ENCODE data around the gene RDH14. TPM values are rescaled to one million over a fixed set of nuclear protein-coding genes. Genes with fewer than 3 reads are reported as not detected.

The RDH14 gene
- total and polyA plus RNA-seq, 2 of the 4 experiments (the other 2 are of a cell fraction), result 11.9 to 12.2 TPM

- no peak overlapping the region for H2AFZ ChIP-seq (replicated peaks; ENCODE audit: low read length, poor library complexity)
- no peak overlapping the region for H3K18ac ChIP-seq (ENCODE audit: low read depth, low read length)
- peak; percentile 21 for DNase-seq
- dilution Hi-C loops (cut with HindIII; ENCODE audit: low sequenced_read_pairs, unreplicated experiment), result no loop called here
- no peak overlapping the region for H3K9ac ChIP-seq (ENCODE audit: low read depth, low read length)
- CTCF ChIA-PET, result no interaction called here
- H3K27me3 ChIP-seq (ENCODE audit: control insufficient read depth, insufficient read depth, low read length), result no peaks in the 10 kb centered on the region
- no peak overlapping the region for H2BK120ac ChIP-seq (ENCODE audit: low read depth, low read length)
- H3K56ac ChIP-seq (ENCODE audit: extremely low read depth, insufficient read depth, low read length), result no peak overlapping the region
- intact Hi-C loops (cut with micrococcal nuclease), result no loop called here
- no peak overlapping the region for H2BK15ac ChIP-seq (ENCODE audit: low read depth, low read length)
- H3K9me3 ChIP-seq (ENCODE audit: control insufficient read depth, insufficient read depth, low read length), result peaks cover 4% of the 10 kb centered on the region
- H2AK9ac ChIP-seq (replicated peaks; ENCODE audit: low read depth, low read length, poor library complexity), result no peak overlapping the region
- H3K23ac ChIP-seq (ENCODE audit: low read depth, low read length), result no peak overlapping the region
- TF ChIP-seq ELK1 (IDR thresholded peaks at IDR 0.05; ENCODE audit: borderline replicate concordance, low read depth, low read length) (no peak), POLR2A (IDR thresholded peaks at IDR 0.05; ENCODE audit: low read depth, low read length) (no peak), RFX5 (IDR thresholded peaks at IDR 0.05; ENCODE audit: low read depth, low read length) (no peak), RCOR1 (IDR thresholded peaks at IDR 0.05; ENCODE audit: insufficient replicate concordance, low read length) (no peak), CTCF (conservative IDR thresholded peaks at IDR 0.05; ENCODE audit: low read depth, low read length) (no peak), CHD1 (IDR thresholded peaks at IDR 0.05; ENCODE audit: low read depth, low read length) (no peak), MAZ (IDR thresholded peaks at IDR 0.05; ENCODE audit: borderline replicate concordance, low read depth, low read length) (no peak), BHLHE40 (IDR thresholded peaks at IDR 0.05; ENCODE audit: low read depth, low read length) (no peak), FOS (IDR thresholded peaks at IDR 0.05; ENCODE audit: low read depth, low read length) (no peak), NFE2L2 (IDR thresholded peaks at IDR 0.05; ENCODE audit: low read depth, low read length) (no peak), MAFK (IDR thresholded peaks at IDR 0.05; ENCODE audit: low read depth, low read length) (no peak), MXI1 (IDR thresholded peaks at IDR 0.05; ENCODE audit: borderline replicate concordance, low read depth, low read length) (no peak), USF2 (IDR thresholded peaks at IDR 0.05; ENCODE audit: low read depth, low read length) (no peak), SMC3 (IDR thresholded peaks at IDR 0.05; ENCODE audit: low read depth, low read length) (no peak), RAD21 (IDR thresholded peaks at IDR 0.05; ENCODE audit: low read length) (no peak), CEBPB (IDR thresholded peaks at IDR 0.05; ENCODE audit: low read depth, low read length) (no peak)
- no peaks in the 10 kb centered on the region for H3K4me1 ChIP-seq (ENCODE audit: control insufficient read depth, insufficient read depth, low read length)
- H3K27ac ChIP-seq (ENCODE audit: insufficient read depth, low read length), result no peak overlapping the region
- H3K79me1 ChIP-seq (ENCODE audit: low read depth in 1 of 2, low read length in 2 of 2), result no peaks in the 10 kb centered on the region
- no peak overlapping the region for H3K4me3 ChIP-seq (ENCODE audit: insufficient read depth, low read depth, low read length)
- BruUV-seq (replicated peaks), result no TSS peak
- no peaks in the 10 kb centered on the region for H3K36me3 ChIP-seq (ENCODE audit: control insufficient read depth, insufficient read depth, low read length)
- no peak overlapping the region for H2BK5ac ChIP-seq (ENCODE audit: low read depth, low read length, poor library complexity, severe bottlenecking)
- no peaks in the 10 kb centered on the region for H4K20me1 ChIP-seq (ENCODE audit: insufficient read depth, low read length)
- H4K5ac ChIP-seq (ENCODE audit: low read depth, low read length), result no peak overlapping the region
- POLR2A ChIA-PET (ENCODE audit: unreplicated experiment), result no interaction called here
- H2AK5ac ChIP-seq (ENCODE audit: low read depth, low read length), result no peak overlapping the region
- no CpG with 5 or more reads among the region's 1 CpG for WGBS, 2 experiments (ENCODE audit: extremely low coverage in 2 of 2, insufficient read length in 1 of 2)
- no peak overlapping the region for H4K91ac ChIP-seq (ENCODE audit: insufficient read depth, low read depth, low read length)
- peak; percentile 52 for ATAC-seq (ENCODE audit: low read depth)
- H2BK20ac ChIP-seq (ENCODE audit: low read depth, low read length), result no peak overlapping the region
- H3K9me1 ChIP-seq (ENCODE audit: insufficient read depth, low read length), result peaks cover 5% of the 10 kb centered on the region
- no peak overlapping the region for H3K4ac ChIP-seq (ENCODE audit: low read depth, low read length)
- no peak overlapping the region for H3K4me2 ChIP-seq (ENCODE audit: low read depth, low read length)
- no peak overlapping the region for H3K14ac ChIP-seq (replicated peaks; ENCODE audit: low read depth, low read length)
- in situ Hi-C loops (cut with MboI; ENCODE audit: low sequenced_read_pairs), result no loop called here
- no peak overlapping the region for H4K8ac ChIP-seq (ENCODE audit: low read depth in 2 of 2, low read length in 2 of 2)
Observed at GRCh38 chr2:18588049-18588448, 27.6 kb upstream of the RDH14 start.

Data from IMR-90 (cell line).